ENCODE data around the gene COG3.

DNA sequence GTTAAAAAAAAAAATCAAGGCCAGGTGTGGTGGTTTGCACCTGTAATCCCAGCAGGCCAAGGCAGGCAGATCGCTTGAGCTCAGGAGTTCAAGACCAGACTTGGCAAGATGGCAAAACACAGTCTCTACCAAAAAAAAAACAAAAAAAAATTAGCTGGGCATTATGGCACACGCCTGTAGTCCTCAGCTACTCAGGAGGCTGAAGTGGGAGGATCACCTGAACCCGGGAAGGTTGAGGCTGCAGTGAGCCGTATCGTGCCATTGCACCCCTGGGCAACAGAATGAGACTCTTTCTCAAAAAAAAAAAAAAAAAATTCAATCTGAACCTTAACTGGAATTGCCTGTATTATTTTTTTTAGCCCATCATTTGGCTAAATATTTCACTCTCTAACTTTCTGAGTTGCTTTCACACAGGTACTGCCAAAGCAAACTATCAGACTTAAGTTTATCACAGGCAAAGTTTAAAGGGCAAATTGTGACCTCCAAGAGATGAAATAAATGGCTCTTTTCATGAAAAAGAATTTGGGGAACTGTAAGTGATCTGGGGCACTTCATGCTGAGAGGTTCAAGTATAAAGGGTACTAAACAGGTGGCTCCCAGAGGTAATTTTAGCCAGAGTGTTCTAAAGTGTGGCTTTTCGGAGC is 31.9 kb upstream of the COG3 start:
- TF ChIP-seq POLR2AphosphoS5 (IDR thresholded peaks at IDR 0.05; ENCODE audit: low read depth) (no peak), GABPA (IDR thresholded peaks at IDR 0.05; ENCODE audit: low read depth) (no peak)
- TF ChIP-seq, protein P1, sequence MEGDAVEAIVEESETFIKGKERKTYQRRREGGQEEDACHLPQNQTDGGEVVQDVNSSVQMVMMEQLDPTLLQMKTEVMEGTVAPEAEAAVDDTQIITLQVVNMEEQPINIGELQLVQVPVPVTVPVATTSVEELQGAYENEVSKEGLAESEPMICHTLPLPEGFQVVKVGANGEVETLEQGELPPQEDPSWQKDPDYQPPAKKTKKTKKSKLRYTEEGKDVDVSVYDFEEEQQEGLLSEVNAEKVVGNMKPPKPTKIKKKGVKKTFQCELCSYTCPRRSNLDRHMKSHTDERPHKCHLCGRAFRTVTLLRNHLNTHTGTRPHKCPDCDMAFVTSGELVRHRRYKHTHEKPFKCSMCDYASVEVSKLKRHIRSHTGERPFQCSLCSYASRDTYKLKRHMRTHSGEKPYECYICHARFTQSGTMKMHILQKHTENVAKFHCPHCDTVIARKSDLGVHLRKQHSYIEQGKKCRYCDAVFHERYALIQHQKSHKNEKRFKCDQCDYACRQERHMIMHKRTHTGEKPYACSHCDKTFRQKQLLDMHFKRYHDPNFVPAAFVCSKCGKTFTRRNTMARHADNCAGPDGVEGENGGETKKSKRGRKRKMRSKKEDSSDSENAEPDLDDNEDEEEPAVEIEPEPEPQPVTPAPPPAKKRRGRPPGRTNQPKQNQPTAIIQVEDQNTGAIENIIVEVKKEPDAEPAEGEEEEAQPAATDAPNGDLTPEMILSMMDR (IDR thresholded peaks at IDR 0.05; ENCODE audit: insufficient read depth, low read length), result no peak

Data from HL-60 (cell line).